ENCODE results near the gene GP1BB.

Gene GP1BB

GRCh38 chr22:19742160-19743066 lies 19.1 kb downstream of the GP1BB start:
- DNase-seq (ENCODE audit: low spot score) = no peak

GRCh38 chr22:19743081-19743480 lies 19.7 kb downstream of the GP1BB start:
- no peak for DNase-seq (ENCODE audit: low spot score)

- no peak for DNase-seq (ENCODE audit: low spot score)
Measured at GRCh38 chr22:19743651-19744050, 20.3 kb downstream of the GP1BB start.

GRCh38 chr22:19744350-19745006 lies 21.1 kb downstream of the GP1BB start:
- no peak for DNase-seq (ENCODE audit: low spot score)

- DNase-seq (ENCODE audit: low spot score) = no peak
Measured at GRCh38 chr22:19745155-19746101, 22.1 kb downstream of the GP1BB start.

GRCh38 chr22:19746726-19747125 lies 23.4 kb downstream of the GP1BB start:
- DNase-seq (ENCODE audit: low spot score) = no peak

- DNase-seq (ENCODE audit: low spot score) = no peak
Measured at GRCh38 chr22:19747551-19747950, 24.2 kb downstream of the GP1BB start.

GRCh38 chr22:19748139-19748538 lies 24.8 kb downstream of the GP1BB start:
- no peak for DNase-seq (ENCODE audit: low spot score)

GRCh38 chr22:19748991-19749664 lies 25.8 kb downstream of the GP1BB start:
- DNase-seq (ENCODE audit: low spot score) = no peak

- DNase-seq (ENCODE audit: low spot score) = no peak
Measured at GRCh38 chr22:19749876-19750275, 26.5 kb downstream of the GP1BB start.

- DNase-seq (ENCODE audit: low spot score) = peak; percentile 77
Measured at GRCh38 chr22:19750507-19751490, 27.5 kb downstream of the GP1BB start.

GRCh38 chr22:19751497-19752245 lies 28.3 kb downstream of the GP1BB start:
- no peak for DNase-seq (ENCODE audit: low spot score)

- no peak for DNase-seq (ENCODE audit: low spot score)
Measured at GRCh38 chr22:19753090-19753842, 29.9 kb downstream of the GP1BB start.

- no peak for DNase-seq (ENCODE audit: low spot score)
Measured at GRCh38 chr22:19753996-19754700, 30.8 kb downstream of the GP1BB start.

GRCh38 chr22:19754701-19755144 lies 31.4 kb downstream of the GP1BB start:
- no peak for DNase-seq (ENCODE audit: low spot score)

GRCh38 chr22:19755145-19755710 lies 31.9 kb downstream of the GP1BB start:
- DNase-seq (ENCODE audit: low spot score) = no peak

- peak; percentile 45 for DNase-seq (ENCODE audit: low spot score)
Measured at GRCh38 chr22:19755722-19756287, 32.5 kb downstream of the GP1BB start.
